ENCODE results near the gene LRRC3.

- no peak for TF ChIP-seq CTCF (IDR thresholded peaks at IDR 0.05)
- TF ChIP-seq POLR2A (IDR thresholded peaks at IDR 0.05): no peak
These were observed 5.1 kb downstream of the LRRC3 start for GRCh38 chr21:44460441-44460755.
